Endometrium (tissue), 2 donors: Measurements from ENCODE around the gene PURA.
"Not testable (repeated sequence)": the region's sequence is repeated elsewhere in the genome, so short reads cannot be mapped to it uniquely, and the experiment has no call there.

Experiments used
- FAIRE-seq: peaks from 2 replicates; lab custom pipeline; 2012; peaks lifted over from hg19 to GRCh38; lab: Jason Lieb, UNC
- donor health status: control.
- donor health status: control.

The PURA gene

DNA sequence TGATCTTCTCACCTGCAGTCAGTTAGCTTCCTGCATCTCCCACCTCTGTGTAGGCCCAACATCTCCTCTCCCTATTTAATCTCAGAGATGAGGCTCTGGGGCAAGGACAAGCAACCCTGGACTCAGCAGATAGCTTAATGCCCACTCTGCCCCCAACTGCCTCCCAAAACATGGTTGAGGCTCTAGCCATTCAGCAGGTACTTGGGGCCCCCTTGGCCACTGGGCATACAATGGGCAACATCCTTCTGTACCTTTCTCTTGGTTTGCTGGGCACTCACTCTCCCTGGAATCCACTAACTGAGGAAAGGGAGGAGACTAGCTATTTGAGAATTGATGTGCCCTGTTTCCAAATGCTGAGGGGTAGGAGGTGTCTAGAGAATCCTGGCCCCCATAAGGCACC lies 21.2 kb downstream of the PURA start:
- FAIRE-seq, result no peak

DNA sequence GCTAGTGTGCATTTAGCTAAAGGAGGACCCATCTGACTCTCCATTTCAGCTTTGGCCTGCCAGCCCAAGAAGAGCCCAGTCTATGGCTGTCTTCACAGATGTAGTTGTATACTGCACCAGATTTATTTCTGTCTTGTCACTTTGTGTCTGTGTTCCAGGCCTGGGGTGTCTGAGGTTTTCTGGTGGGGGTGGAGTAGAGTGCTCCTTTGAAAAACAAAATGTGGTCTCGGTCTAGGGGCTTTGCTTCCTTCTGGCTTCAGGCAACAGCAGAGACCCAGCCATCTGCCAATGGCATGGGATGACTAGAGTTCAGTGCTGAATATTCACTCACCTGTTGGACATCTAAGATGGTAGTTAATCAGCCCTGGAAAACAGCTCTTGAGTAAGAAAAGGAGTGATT lies 22.7 kb downstream of the PURA start:
- no peak for FAIRE-seq

GRCh38 chr5:140140435-140140834 lies 26.5 kb downstream of the PURA start:
- no peak for FAIRE-seq

GRCh38 chr5:140141241-140141640 lies 27.3 kb downstream of the PURA start:
- FAIRE-seq, result no peak

- no peak for FAIRE-seq
Measured at GRCh38 chr5:140142246-140142645, 28.3 kb downstream of the PURA start.

- FAIRE-seq, result no peak
Measured at GRCh38 chr5:140142856-140143255, 28.9 kb downstream of the PURA start.

GRCh38 chr5:140143521-140144258 lies 29.8 kb downstream of the PURA start:
- no peak for FAIRE-seq

- no peak for FAIRE-seq
Measured at GRCh38 chr5:140145256-140145655, 31.3 kb downstream of the PURA start.

DNA sequence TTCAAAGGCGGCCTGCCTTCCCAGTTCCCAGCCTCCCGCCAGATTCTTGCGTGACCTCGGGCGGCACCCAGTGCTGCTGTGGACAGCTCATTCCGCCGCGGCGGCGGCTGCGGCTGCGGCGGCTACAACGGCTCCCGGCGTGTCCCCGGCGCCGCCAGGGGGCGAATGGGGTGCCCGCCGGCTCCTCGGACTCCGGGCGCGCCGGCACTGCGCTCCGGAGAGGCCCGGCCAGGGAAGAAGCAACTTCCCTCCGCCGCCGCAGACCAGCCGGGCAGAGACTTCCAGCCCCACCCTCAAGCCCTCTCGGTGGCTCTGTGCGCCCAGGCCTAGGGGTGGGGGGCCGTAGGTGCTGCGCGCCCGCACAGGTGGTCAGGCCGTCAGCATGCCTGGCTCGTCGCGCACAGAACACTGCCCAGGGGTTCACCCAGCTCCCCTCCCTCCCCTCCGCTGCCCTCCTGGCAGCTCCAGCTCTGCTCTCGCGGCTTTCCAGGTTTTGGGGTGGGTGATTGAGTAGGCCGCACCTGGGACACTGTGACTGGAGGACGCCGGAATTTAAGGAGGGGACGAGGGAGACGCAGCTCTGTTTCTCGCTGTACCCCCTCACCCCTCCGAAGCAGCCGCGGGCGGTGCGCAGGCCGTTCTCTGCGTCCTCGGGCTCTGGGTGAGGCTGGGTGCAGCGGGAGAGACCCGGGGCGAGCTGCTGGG lies 32.1 kb downstream of the PURA start:
- FAIRE-seq, result no peak

GRCh38 chr5:140146523-140146842 lies 32.6 kb downstream of the PURA start:
- no peak for FAIRE-seq

DNA sequence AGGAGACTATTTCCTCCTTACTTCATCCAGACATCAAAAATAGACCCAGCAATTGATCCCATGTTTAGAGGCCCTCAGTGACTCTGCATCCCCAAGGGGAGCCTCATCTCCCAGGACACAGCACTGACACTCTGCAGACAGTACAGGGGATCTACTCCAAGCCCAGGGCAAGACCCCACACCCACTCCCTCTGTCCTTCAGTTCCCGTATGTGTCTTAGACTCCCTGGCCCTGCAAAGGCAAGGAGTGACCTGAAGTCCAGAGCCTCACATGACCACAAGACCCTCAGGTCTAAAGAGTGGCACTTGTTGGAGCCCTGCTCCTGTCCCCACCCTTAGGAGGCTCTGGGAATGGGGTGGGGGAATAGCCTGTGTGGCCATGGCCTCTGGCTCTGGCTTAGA lies 33.6 kb downstream of the PURA start:
- FAIRE-seq, result no peak

GRCh38 chr5:140148508-140148907 lies 34.6 kb downstream of the PURA start:
- FAIRE-seq, result no peak

DNA sequence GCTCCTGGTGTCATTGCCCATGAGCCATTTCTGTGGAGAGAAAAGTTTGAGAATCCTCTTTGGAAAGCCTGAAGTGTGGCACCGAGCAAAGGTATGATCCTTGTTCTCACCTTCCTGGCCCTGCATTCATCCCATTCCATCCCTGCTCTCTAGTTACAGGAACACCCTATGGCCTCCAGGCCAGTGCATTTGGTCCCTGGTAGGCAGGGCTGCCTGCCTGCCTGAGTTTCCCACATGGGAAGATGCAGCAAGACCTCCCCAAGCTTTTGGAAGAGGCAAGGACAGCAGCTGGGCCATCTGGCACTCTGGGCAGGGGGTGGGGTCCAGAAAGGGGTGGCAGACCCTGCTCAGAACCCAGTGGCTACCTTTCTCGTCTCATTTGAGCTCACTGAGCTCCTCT lies 36.3 kb downstream of the PURA start:
- no peak for FAIRE-seq

DNA sequence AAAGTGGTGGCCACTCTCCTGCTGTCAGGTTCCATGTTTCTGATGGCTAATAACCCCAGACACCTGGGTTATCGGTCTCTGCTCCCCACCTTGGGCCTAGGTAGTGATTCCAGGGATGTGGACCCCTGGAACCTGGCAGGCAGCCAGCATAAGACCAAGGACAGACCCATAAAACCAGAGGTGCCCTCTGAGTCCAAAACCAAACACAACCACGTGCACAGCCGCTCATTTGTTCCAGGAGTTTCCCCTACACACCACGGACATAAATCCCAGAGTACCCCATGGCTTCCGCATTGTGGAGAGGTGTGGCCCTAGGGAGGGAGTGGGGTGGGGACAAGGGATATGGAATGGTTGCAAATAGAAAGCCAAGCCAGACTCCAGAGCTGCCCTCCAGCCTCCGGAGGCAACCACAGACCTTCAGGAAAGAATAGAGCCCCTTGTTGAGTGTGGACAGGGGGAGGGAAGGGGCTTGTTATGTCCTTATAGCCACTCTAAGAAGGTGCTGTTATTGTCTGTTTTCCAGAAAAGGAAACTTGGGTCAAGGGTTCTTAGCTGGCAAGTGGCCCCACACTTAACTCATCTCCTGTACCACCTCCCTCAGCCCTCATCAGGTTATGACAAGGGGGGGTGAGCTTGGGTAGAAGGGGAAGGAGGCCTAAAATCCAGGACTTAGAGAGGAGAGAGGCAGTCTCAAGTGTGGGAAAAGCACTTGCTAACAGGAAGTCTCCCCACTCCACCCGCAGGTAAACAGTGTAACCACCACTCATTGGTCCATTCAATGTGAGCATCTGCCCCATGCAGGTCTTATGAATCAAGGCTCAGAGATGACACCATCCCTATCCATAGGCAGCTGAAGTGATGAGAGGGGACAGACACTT lies 37.5 kb downstream of the PURA start:
- FAIRE-seq, result no peak

DNA sequence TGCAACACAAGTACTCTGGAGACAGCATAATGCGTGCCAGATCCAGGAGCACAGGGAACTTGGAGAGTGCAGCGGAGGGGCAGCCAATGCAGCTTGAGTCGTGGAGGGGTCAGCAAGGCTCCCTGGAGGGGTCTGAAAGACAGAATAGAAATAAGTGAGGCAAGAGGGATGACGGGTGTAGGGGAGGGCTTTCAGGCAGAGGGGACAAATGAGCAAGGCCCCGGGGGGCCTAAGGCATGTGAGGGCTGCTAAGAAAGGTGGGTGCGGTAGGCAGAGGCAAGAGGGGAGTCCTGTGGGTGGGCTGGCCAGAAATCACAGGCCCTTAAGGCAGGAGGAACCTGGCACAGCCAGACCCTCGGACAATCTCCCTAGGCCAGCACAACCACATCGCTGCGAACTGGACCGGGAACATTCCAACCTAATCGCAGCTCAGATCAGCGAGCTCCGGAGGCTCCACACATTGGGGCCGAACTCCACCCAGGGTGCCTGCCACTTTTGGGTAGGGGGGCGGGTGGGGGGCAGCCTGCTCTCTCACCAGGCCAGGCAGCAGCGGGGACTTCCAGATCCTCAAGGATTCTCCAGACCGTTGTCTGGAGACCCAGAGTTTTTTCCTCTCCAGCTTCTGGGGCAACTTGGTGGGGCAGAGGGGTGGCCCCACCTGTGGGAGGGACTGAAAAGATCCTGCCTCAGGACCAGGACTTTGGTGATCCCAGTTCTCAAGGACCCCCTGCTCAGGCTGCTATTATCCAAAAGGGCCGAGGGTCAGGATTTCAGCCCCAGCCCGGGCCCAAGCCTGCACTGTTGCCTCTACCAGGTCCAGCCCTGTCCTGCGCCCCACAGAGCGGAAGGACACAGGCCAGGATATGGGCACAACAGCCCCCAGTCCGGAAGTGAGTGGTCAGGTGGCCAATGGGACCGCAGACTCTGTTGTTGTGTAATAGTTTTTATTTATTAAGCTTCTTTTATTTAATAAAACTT lies 38.4 kb downstream of the PURA start:
- no peak for FAIRE-seq

- FAIRE-seq, result no peak
Measured at GRCh38 chr5:140153255-140153654, 39.3 kb downstream of the PURA start.

GRCh38 chr5:140153905-140154304 lies 40.0 kb downstream of the PURA start:
- FAIRE-seq, result no peak

GRCh38 chr5:140154710-140155381 lies 40.9 kb downstream of the PURA start:
- FAIRE-seq, result not testable (repeated sequence)

- no peak for FAIRE-seq
Measured at GRCh38 chr5:140157032-140157781, 43.3 kb downstream of the PURA start.
